Karpas-422 (cell line): ENCODE data around the gene AMBRA1. TPM values are rescaled to one million over a fixed set of nuclear protein-coding genes. Genes with fewer than 3 reads are reported as not detected.

Experiments used
- DNase-seq: peaks from one replicate; pipeline ENCODE4 v3.0.0-alpha.2; 2015
- H2AFZ ChIP-seq: fragments of 200-600 bp; sonication (generic); 2 replicates; pipeline ENCODE4 v1.6.1; 2014; ENCODE audit warnings: antibody characterized with exemption, low read length, mixed read lengths
- H3K27ac ChIP-seq: fragments of 200-600 bp; sonication (generic); 2 replicates; pipeline ENCODE4 v1.5.1; 2014; ENCODE audit warnings: mild to moderate bottlenecking, low read length, moderate library complexity
- H3K27me3 ChIP-seq: fragments of 200-600 bp; sonication (generic); 2 replicates; pipeline ENCODE4 v1.6.1; 2014; ENCODE audit warnings: low read length, mixed read lengths
- H3K36me3 ChIP-seq: fragments of 200-600 bp; sonication (generic); 2 replicates; pipeline ENCODE4 v1.6.1; 2014; ENCODE audit warnings: low read length, mixed read lengths; ENCODE audit not compliant: insufficient read depth
- H3K4me1 ChIP-seq: fragments of 200-600 bp; sonication (generic); 2 replicates; pipeline ENCODE4 v1.6.1; 2014; ENCODE audit warnings: mild to moderate bottlenecking, low read length, mixed read lengths
- H3K4me2 ChIP-seq: fragments of 200-600 bp; sonication (generic); 2 replicates; pipeline ENCODE4 v1.6.1; 2014; ENCODE audit warnings: low read length, low read depth, mild to moderate bottlenecking; ENCODE audit not compliant: poor library complexity, severe bottlenecking
- H3K4me3 ChIP-seq: fragments of 200-600 bp; sonication (generic); 2 replicates; pipeline ENCODE4 v1.5.1; 2014; ENCODE audit warnings: mild to moderate bottlenecking, antibody characterized with exemption, low read length, mixed read lengths
- H3K79me2 ChIP-seq: fragments of 200-600 bp; sonication (generic); 2 replicates; pipeline ENCODE4 v1.6.1; 2014; ENCODE audit warnings: mild to moderate bottlenecking, low read length, mixed read lengths
- H3K9ac ChIP-seq: fragments of 200-600 bp; sonication (generic); 2 replicates; pipeline ENCODE4 v1.6.0; 2014; ENCODE audit warnings: low read length
- H3K9me2 ChIP-seq: fragments of 200-600 bp; sonication (generic), shearing (Covaris generic); replicated peaks from 2 replicates; pipeline ENCODE4 v1.6.0; 2014; ENCODE audit warnings: mild to moderate bottlenecking, low read length, moderate library complexity; ENCODE audit not compliant: insufficient read depth
- H3K9me3 ChIP-seq: fragments of 300-700, 200-600 bp; sonication (generic); 2 replicates; pipeline ENCODE4 v1.6.1; 2014; ENCODE audit warnings: low read length, mixed read lengths
- H4K20me1 ChIP-seq: fragments of 200-600 bp; sonication (generic); 2 replicates; pipeline ENCODE4 v1.6.1; 2014; ENCODE audit warnings: mild to moderate bottlenecking, antibody characterized with exemption, low read length, low read depth; ENCODE audit not compliant: insufficient read depth
- total RNA-seq: library from RNA; depleted of rRNA; stranded (reverse); fragments of >200 nt; shearing (Covaris generic); gene quantifications from 2 replicates; pipeline ENCODE4 v1.2.3, GENCODE V29; 2014; ENCODE audit warnings: low replicate concordance

Gene AMBRA1
- total RNA-seq, 1 experiment from 2014 or later = 30.3 TPM

GRCh38 chr11:46450846-46451477 is 142.9 kb downstream of the AMBRA1 start:
- H4K20me1 ChIP-seq = peaks cover 49% of the 10 kb centered on the region
- no peak overlapping the region for H2AFZ ChIP-seq

DNA sequence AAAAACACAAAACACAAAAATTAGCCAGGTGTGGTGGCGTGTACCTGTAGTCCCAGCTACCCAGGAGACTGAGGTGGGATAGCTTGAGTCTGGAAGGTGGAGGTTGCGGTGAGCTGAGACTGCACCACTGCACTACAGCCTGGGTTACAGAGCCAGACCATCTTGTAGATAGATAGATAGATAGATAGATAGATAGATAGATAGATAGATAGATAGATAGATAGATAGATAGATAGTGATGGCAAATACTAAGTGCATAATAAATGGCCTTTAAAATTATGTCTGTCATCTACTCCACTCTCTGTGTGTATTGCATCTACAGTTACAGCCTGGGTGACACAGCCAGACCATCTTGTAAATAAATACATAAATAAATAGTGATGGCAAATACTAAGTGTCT is 146.3 kb downstream of the AMBRA1 start:
- Histone ChIP-seq H3K9me2 (no peaks in the 10 kb centered on the region), H3K9me3 (no peaks in the 10 kb centered on the region), H3K4me1 (peaks cover 48% of the 10 kb centered on the region), H3K9ac (no peak overlapping the region), H3K4me3 (no peak overlapping the region), H3K27ac (no peak overlapping the region), H3K27me3 (no peaks in the 10 kb centered on the region), H3K36me3 (no peaks in the 10 kb centered on the region), H3K4me2 (no peak overlapping the region), H4K20me1 (peaks cover 43% of the 10 kb centered on the region), H3K79me2 (peaks cover 34% of the 10 kb centered on the region), H2AFZ (no peak overlapping the region)
- DNase-seq = no peak

More at GRCh38 chr11:46450846-46451477, 142.9 kb downstream of the AMBRA1 start:
- Histone ChIP-seq H3K9ac (no peak overlapping the region), H3K27ac (no peak overlapping the region), H3K36me3 (no peaks in the 10 kb centered on the region), H3K4me3 (no peak overlapping the region), H3K4me1 (peaks cover 29% of the 10 kb centered on the region), H3K27me3 (no peaks in the 10 kb centered on the region), H3K79me2 (peaks cover 25% of the 10 kb centered on the region), H3K4me2 (no peak overlapping the region), H3K9me2 (no peaks in the 10 kb centered on the region), H3K9me3 (no peaks in the 10 kb centered on the region)
- no peak for DNase-seq

GRCh38 chr11:46445920-46446771 is 147.7 kb downstream of the AMBRA1 start:
- H3K36me3 ChIP-seq = no peaks in the 10 kb centered on the region
- H3K4me2 ChIP-seq = peak overlapping the region; percentile 62
- peak; percentile 85 for DNase-seq
- H3K9me2 ChIP-seq = no peaks in the 10 kb centered on the region
- H3K27ac ChIP-seq = peak overlapping the region; percentile 55
- peak overlapping the region; percentile 47 for H3K4me3 ChIP-seq
- peak overlapping the region; percentile 31; the same call in 1 of the 2 replicates for H3K9ac ChIP-seq
- no peak overlapping the region for H2AFZ ChIP-seq
- H4K20me1 ChIP-seq = peaks cover 36% of the 10 kb centered on the region
- H3K79me2 ChIP-seq = peaks cover 34% of the 10 kb centered on the region
- peaks cover 45% of the 10 kb centered on the region for H3K4me1 ChIP-seq
- no peaks in the 10 kb centered on the region for H3K27me3 ChIP-seq
- no peaks in the 10 kb centered on the region for H3K9me3 ChIP-seq

- Histone ChIP-seq H3K79me2 (peaks cover 34% of the 10 kb centered on the region), H3K4me1 (peaks cover 45% of the 10 kb centered on the region), H3K4me3 (no peak overlapping the region), H3K36me3 (no peaks in the 10 kb centered on the region), H3K27ac (no peak overlapping the region), H3K27me3 (no peaks in the 10 kb centered on the region), H3K9me3 (no peaks in the 10 kb centered on the region), H2AFZ (no peak overlapping the region), H3K4me2 (peak overlapping the region; percentile 62), H4K20me1 (peaks cover 30% of the 10 kb centered on the region), H3K9me2 (no peaks in the 10 kb centered on the region), H3K9ac (no peak overlapping the region)
- no peak for DNase-seq
Measured at GRCh38 chr11:46445192-46445919, 148.5 kb downstream of the AMBRA1 start.

DNA sequence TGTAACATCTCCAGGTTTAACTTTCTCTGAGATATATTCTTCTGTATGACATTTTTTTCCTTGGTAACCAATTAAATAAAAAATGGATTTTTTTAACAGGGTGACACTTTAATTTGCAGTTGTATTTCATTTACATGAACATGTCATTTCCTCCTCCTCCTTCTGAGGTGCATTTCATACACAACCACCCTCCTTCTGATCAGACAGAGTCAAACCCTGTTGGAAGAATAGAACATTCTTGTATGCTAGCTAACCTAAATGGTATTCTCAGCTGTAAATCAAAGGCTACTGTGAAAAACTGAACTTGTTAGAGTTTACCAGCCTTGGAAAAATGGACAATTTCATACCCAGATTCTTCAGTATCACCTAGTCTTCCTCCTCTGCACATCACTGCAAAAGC is 149.5 kb downstream of the AMBRA1 start:
- Histone ChIP-seq H3K27ac (no peak overlapping the region), H4K20me1 (peaks cover 28% of the 10 kb centered on the region), H3K27me3 (no peaks in the 10 kb centered on the region), H3K4me2 (no peak overlapping the region), H3K9ac (no peak overlapping the region), H3K9me3 (no peaks in the 10 kb centered on the region), H3K9me2 (no peaks in the 10 kb centered on the region), H3K79me2 (peaks cover 32% of the 10 kb centered on the region), H3K36me3 (no peaks in the 10 kb centered on the region), H2AFZ (no peak overlapping the region), H3K4me1 (peaks cover 45% of the 10 kb centered on the region), H3K4me3 (no peak overlapping the region)
- no peak for DNase-seq

DNA sequence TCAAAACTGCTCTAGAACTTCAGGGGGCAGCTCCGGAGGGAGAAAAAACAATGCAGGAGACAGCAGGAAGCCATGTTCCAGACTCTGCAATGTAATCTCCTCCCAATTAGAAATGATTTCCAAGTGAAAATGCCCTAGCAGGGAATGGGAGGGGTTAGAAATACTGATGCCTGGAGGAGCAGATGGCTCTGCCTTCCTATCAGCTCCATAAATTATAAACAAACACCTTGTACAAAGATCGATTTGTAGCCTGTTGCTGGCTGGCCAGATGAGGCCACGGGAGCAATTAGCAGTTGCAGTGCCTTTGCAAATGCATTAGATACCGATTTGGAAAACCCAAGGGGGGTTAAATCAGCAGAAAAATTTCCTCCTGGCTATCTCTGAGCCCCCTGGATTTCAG is 155.6 kb downstream of the AMBRA1 start:
- Histone ChIP-seq H3K4me1 (no peaks in the 10 kb centered on the region), H3K4me2 (no peak overlapping the region), H3K79me2 (no peaks in the 10 kb centered on the region), H3K9me3 (no peaks in the 10 kb centered on the region), H3K27me3 (no peaks in the 10 kb centered on the region), H3K36me3 (no peaks in the 10 kb centered on the region), H3K4me3 (no peak overlapping the region), H4K20me1 (no peaks in the 10 kb centered on the region), H3K27ac (no peak overlapping the region), H2AFZ (no peak overlapping the region), H3K9ac (no peak overlapping the region), H3K9me2 (no peaks in the 10 kb centered on the region)
- no peak for DNase-seq

DNA sequence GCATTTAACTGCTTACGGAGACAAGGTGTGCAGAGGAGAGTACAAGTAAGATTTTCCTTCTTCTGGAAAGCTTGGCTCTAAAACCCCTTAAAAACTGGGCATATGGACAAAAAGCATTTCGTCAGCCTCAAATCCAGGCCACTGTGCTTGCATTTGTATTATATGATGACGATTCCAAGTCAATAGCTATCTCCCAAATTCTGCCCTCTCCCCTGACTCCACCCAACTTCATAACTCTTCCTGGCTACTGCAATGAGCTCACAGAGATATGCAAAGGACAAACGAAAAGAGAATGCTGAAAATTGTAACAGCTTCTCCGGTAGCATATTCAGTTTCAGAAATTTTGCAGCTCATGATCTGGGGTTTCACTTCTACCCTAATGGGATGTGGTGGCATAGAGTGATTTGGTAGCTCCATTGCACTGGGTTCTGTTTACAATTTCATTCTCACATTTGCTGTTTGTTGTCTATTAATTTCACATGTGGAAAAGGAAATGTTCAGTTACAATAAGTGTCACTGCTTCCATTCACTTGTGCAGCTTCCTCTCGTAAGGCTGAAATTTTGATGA is 156.6 kb downstream of the AMBRA1 start:
- Histone ChIP-seq H2AFZ (no peak overlapping the region), H4K20me1 (no peaks in the 10 kb centered on the region), H3K9ac (no peak overlapping the region), H3K4me1 (no peaks in the 10 kb centered on the region), H3K79me2 (no peaks in the 10 kb centered on the region), H3K4me2 (no peak overlapping the region), H3K27me3 (no peaks in the 10 kb centered on the region), H3K9me2 (no peaks in the 10 kb centered on the region), H3K4me3 (no peak overlapping the region), H3K36me3 (no peaks in the 10 kb centered on the region), H3K9me3 (no peaks in the 10 kb centered on the region), H3K27ac (no peak overlapping the region)
- no peak for DNase-seq

- Histone ChIP-seq H2AFZ (no peak overlapping the region), H3K79me2 (no peaks in the 10 kb centered on the region), H3K9me3 (no peaks in the 10 kb centered on the region), H3K4me3 (no peak overlapping the region), H3K4me2 (no peak overlapping the region), H3K9ac (no peak overlapping the region), H3K4me1 (no peaks in the 10 kb centered on the region), H3K36me3 (no peaks in the 10 kb centered on the region), H3K27ac (no peak overlapping the region), H3K27me3 (no peaks in the 10 kb centered on the region), H4K20me1 (no peaks in the 10 kb centered on the region), H3K9me2 (no peaks in the 10 kb centered on the region)
- no peak for DNase-seq
Measured at GRCh38 chr11:46436113-46436512, 157.7 kb downstream of the AMBRA1 start.
